NCI-H1417 (cell line): ENCODE measurements around the gene DSC3.

Source experiments
- DNase-seq, 3 experiments: peaks; one replicate each; lab custom pipeline; 2025; lab: John Stamatoyannopoulos, UW

DSC3 gene

DNA sequence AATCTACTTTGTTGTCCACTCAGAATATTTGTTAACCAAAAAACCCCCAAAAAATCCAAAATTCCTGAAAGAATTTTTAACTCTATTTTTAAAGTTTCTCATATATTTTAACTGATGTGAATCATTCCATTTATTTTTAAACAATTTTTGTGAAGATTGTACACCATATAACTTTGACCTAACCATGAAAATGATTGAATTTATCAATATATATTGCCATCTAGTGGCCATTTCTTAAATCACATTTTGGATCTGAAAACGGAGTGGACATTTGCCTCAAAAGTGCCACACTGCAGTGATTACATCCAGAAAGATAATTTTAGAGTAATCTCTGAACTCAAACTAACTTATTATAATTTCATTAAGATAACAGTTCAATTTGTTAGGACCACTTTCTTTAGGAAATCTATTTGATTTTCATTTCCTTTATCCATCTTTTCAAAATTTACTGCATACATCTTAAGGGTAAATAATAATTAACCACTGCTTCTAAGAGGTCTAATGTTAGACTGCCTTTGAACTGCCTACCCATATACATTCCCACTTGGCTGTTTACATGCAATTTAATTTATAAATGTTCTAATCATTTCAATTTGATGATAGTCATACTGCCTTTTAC, 71.1 kb downstream of the DSC3 start:
- peak; percentile 31 to 76 (median 67) for DNase-seq

DNA sequence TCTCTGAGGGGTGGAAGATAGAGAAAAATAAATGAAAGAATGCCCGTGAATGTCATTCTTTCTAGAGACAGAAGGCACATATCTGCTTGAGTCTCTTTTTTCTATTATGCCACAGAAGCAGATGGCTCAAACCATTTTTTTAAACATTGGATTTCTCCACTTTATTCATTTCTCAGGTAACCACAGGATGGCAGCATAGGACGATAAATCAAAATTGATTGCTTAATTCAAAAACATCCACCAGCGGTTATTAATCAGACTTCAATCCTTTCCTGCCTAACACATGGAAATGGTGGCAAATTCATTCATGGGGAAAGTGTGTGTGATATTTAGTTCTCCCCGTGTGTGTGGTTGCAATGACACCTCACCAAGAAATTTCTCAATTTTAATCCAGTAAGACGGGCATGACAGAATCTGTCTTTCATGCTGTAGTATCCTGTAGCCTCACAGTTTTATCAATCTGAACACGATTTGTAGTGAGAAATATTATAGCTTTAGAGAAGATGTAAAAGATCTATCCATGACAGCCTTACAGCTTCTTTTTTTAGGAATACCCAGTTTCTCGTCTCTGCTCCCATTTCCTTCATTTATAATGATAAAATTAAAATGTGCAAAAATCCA, 72.2 kb downstream of the DSC3 start:
- peak; percentile 23 to 84 (median 39) for DNase-seq

DNA sequence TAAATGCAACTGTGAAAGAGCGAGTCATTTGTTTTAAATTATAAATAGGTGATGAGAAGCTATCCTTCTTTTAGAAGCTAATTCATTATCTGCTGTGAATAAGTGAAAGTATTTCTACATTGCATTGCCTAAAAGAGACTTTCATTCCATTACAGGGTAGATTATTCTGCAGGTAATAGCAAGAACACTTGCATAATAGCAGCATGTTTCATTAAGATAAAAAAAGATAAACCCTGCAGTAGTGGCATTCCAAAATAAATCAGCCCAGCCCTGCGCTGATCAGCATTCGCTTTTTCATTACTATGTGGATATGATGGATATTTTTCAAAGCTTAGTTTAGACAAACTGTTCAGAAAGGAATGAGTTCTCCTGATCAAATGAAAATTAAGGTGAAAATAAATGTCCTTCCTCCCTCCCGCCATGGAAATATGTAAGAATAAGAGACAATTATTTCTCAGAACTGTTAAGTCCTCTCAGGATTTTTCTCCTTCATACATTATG, 72.8 kb downstream of the DSC3 start:
- no peak for DNase-seq

DNA sequence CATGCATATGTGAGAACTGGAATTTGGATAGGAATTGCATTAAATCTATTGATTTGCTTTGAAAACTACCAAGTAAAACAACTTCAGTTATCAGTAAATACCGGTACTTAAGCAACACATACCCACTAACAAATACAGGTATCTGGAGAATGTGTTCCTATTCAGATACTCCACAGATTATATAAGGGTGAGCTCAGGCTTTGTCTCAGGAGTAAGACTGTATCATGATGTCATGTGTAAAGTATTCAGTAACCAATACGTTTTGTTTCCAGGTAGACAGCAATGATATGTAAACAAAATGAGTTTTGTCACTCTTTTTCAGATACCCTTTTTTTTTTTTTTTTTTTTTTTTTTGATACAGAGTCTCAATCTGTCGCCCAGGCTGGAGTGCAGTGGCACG, 74.8 kb downstream of the DSC3 start:
- DNase-seq, result peak in 1 of 3 experiments; percentile 16

DNA sequence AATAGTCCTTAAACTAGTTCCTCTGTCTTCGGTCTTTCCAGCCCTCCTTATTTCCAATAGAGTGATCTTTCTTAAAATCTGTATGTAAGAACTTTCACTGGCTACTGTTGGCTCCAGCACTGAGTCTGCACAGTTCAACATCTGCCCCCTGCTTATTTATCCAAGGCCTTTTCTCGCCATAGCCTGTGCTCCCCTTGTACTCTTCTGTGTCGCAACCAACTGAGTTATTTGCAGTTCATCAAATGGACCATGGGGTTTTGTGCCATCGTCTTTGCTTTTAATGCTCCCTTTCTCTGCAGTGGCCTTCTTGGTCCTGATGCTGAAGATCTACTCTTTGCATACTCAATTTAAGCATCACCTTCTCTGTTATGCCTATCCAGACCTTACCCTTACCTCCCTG, 77.3 kb downstream of the DSC3 start:
- no peak for DNase-seq

DNA sequence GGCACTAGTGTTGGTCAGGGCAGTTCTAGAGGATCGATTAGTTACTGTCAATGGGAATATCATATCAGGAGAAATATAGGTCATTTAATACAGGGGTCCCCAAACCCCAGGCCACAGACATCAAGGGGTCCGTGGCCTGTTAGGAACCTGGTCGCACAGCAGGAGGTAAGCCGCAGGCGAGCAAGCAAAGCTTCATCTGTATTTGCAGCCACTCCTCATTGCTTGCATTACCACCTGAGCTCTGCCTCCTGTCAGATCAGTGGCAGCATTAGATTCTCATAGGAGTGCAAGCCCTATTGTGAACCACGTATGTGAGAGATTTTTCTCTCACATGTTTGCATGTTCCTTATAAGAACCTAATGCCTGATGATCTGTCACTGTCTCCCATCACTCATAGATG, 81.9 kb downstream of the DSC3 start:
- DNase-seq, result no peak

DNA sequence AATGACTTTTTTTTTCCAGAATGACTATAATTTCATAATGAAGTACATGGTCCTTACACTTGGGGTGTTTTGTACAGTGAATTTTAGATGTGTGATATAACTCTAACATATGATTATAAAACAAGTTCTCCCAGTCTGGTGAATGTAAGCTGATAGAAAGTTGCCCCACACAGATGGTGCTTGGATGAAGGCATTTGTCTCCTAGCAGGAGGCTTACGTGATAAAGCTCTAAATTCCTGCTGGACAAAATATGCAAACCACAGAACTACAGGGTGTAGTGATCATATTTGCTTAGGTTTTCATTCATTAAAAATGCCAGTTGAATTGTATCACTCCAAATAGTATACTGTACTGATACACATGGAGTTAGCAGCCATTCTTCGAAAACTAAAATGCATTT, 85.5 kb downstream of the DSC3 start:
- DNase-seq, result peak in 1 of 3 experiments; percentile 23

DNA sequence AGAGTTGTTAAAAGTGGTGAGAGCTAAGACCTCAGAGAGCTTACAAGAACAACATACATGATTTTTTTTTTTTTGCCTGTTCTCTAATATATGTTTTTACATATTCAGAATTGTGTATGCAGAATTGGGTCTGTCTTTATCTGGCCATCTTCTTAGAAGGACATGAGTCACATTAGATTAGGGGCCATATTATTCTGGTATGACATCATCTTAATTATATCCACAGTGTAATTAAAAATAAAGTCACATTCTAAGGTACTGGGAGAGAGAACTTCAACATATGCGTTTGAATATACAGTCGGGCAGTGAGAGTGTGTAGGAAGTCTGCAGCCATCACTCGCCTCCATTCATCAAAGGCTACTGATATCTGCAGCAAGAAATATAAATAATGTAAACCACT, 88.3 kb downstream of the DSC3 start:
- DNase-seq, result no peak

DNA sequence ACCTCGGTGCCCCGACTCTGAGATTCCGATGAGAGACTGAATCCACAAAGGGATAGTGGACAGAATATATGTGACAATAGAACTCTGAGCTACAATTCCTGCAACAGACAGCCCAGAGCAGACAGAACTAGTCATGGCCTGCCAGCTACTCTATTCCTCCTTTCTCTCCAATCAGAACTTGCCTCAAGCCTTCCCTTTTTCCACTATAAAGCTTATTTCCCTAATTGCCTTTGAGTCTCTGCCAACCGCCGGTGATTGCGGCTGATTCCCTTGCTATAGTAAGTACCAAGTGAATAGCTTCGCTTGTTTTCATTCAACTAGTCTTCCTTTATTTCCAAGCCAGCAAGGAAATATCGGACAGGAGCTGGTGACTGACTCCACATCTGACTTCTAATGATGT, 96.8 kb downstream of the DSC3 start:
- no peak for DNase-seq

DNA sequence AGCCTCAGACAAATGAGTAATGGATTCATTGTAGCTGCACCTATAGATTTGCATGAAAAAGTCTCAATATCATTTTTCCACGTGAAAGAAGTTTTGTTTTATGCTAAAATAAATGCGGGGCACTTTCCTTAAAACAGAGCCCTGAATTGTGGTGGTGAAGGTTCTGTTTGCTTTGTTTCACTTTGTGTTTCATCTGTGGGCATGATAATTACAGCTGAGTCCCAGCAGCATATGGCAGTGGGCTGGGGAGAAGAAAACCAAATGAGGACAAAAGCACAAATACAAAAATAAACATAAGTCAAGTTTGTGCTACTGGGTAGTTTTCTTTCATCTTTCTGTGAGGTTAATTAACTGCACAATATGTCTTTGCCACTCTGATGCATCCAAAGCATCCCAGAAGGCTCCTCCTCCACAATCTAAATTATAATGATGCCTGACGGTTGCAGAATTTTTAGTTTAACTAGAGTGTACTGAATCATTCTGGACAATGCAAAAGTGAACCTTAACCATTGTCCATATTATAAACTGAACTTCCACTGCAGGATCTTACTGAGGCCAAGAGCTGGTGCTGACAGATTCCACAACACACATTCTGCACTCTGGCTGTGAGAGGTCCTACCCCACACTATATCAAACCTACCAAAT, 97.6 kb downstream of the DSC3 start:
- DNase-seq, result peak in 1 of 3 experiments; percentile 22

DNA sequence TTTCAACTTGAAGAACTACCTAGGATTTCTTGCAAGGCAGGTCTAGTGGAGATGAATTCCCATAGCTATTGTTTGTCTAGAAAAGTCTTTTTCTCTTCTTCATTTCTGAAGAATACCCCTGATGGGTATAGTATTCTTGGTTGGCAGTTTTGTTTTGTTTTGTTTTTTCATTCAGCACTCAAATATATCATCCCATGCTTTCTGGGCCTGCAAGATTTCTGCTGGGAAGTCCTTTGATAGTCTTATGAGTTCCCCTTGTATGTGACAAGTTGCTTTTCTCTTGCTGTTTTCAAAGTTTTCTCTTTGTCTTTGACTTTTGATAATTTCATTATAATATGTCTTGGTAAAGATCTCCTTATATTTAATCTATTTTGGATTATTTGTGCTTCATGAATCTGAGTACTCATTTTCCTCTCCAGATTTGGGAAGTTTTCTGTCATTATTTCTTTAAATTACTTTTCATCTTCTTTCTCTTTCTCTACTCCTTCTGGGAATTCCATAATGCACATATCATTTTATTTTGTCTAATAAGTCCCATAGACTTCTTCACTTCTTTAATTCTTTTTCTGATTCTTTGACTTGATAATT, 101.5 kb downstream of the DSC3 start:
- no peak for DNase-seq
